SK-N-SH (cell line): ENCODE data around the gene TJP2. TPM values are rescaled to one million over a fixed set of nuclear protein-coding genes. Genes with fewer than 3 reads are reported as not detected.

Experiments
- CTCF ChIA-PET: fragments of 300-600, 350-600 bp; formaldehyde crosslinking; extraction: SDS; loops from one replicate; lab custom pipeline; 2021; lab: Yijun Ruan, JAX
- POLR2A ChIA-PET: fragments of 350-600 bp; sonication (Branson Sonifier 250); formaldehyde crosslinking; extraction: SDS; loops from one replicate; lab custom pipeline; 2020; ENCODE audit warnings: antibody characterized with exemption, inconsistent platforms; lab: Yijun Ruan, JAX
- DNase-seq: peaks from one replicate; pipeline ENCODE4 v3.0.0; 2012
- H2AFZ ChIP-seq: fragments of 200-600 bp; sonication (generic); 2 replicates; pipeline ENCODE4 v1.8.1; 2016; ENCODE audit warnings: antibody characterized with exemption, mild to moderate bottlenecking, low read depth
- H3F3A ChIP-seq: fragments of 200-600 bp; sonication (generic); replicated peaks from 2 replicates; pipeline ENCODE3; 2016; ENCODE audit warnings: antibody characterized with exemption, mild to moderate bottlenecking; ENCODE audit not compliant: insufficient read depth
- H3K27ac ChIP-seq, 2 experiments: fragments of 200-500 bp in 1 of 2; fragments of 200-600 bp in 1 of 2; sonication (Bioruptor generic) in 1 of 2; sonication (generic), shearing (Covaris generic) in 1 of 2; 2 replicates each; pipeline versions ENCODE4 v1.5.1 to v1.6.1; 2014 to 2016; ENCODE audit warnings: low read depth in 2 of 2, inconsistent platforms in 1 of 2, low read length in 1 of 2, mild to moderate bottlenecking in 1 of 2, mixed read lengths in 1 of 2
- H3K27me3 ChIP-seq: fragments of 200-600 bp; sonication (generic), shearing (Covaris generic); 2 replicates; pipeline ENCODE4 v1.6.1; 2016; ENCODE audit warnings: mixed run types; ENCODE audit not compliant: insufficient read depth
- H3K36me3 ChIP-seq, 2 experiments: fragments of 200-500 bp in 1 of 2; fragments of 200-600 bp in 1 of 2; sonication (Bioruptor generic) in 1 of 2; sonication (generic) in 1 of 2; replicated peaks in 1 of 2; 2 replicates each; pipeline versions ENCODE3 to v1.5.1; 2014 to 2016; ENCODE audit warnings: low read length in 1 of 2, mild to moderate bottlenecking in 1 of 2; ENCODE audit not compliant: insufficient read depth in 2 of 2, control insufficient read depth in 1 of 2
- H3K4me1 ChIP-seq, 2 experiments: fragments of 200-500 bp in 1 of 2; fragments of 200-600 bp in 1 of 2; sonication (Bioruptor generic) in 1 of 2; sonication (generic), shearing (Covaris generic) in 1 of 2; 2 replicates each; pipeline versions ENCODE4 v1.5.1 to v1.6.1; 2014 to 2016; ENCODE audit warnings: low read depth in 1 of 2, low read length in 1 of 2, mixed run types in 1 of 2; ENCODE audit not compliant: insufficient read depth in 2 of 2, control insufficient read depth in 1 of 2
- H3K4me2 ChIP-seq: fragments of 200-600 bp; sonication (generic), shearing (Covaris generic); 2 replicates; pipeline ENCODE4 v1.6.1; 2017; ENCODE audit warnings: mixed run types
- H3K4me3 ChIP-seq, 2 experiments: fragments of 200-500 bp in 1 of 2; fragments of 200-600 bp in 1 of 2; sonication (Bioruptor generic) in 1 of 2; sonication (generic), shearing (Covaris generic) in 1 of 2; 2 replicates each; pipeline versions ENCODE4 v1.5.1 to v1.8.1; 2014 to 2016; ENCODE audit warnings: low read depth in 2 of 2, inconsistent platforms in 1 of 2, low read length in 1 of 2, mild to moderate bottlenecking in 1 of 2, mixed read lengths in 1 of 2, moderate library complexity in 1 of 2
- H3K79me2 ChIP-seq: fragments of 200-600 bp; sonication (generic); 2 replicates; pipeline ENCODE4 v1.8.1; 2017; ENCODE audit warnings: mild to moderate bottlenecking; ENCODE audit not compliant: insufficient read depth
- H3K9ac ChIP-seq: fragments of 200-600 bp; sonication (generic); 2 replicates; pipeline ENCODE4 v1.6.1; 2017; ENCODE audit warnings: mixed run types
- H3K9me2 ChIP-seq: fragments of 200-600 bp; sonication (generic); 2 replicates; pipeline ENCODE4 v1.6.1; 2017; ENCODE audit warnings: mixed run types
- H3K9me3 ChIP-seq: fragments of 200-600 bp; sonication (generic); 2 replicates; pipeline ENCODE4 v1.6.1; 2017; ENCODE audit warnings: mixed run types, mild to moderate bottlenecking, moderate library complexity
- H4K20me1 ChIP-seq: fragments of 200-600 bp; sonication (generic); 2 replicates; pipeline ENCODE4 v1.6.1; 2017; ENCODE audit warnings: mild to moderate bottlenecking, mixed run types; ENCODE audit not compliant: insufficient read depth
- EZH2phosphoT487 ChIP-seq: fragments of 200-600 bp; sonication (generic); IDR thresholded peaks from 2 replicates; pipeline ENCODE4 v1.6.1; 2017; ENCODE audit warnings: low read depth, mixed run types, mild to moderate bottlenecking, antibody characterized with exemption, moderate library complexity, borderline replicate concordance
- FOSL2 ChIP-seq: IDR thresholded peaks from 2 replicates; pipeline ENCODE4 v1.4.0; 2012; ENCODE audit warnings: low read depth, mild to moderate bottlenecking, moderate library complexity, borderline replicate concordance
- FOXJ3 ChIP-seq: sonication (generic); formaldehyde crosslinking; IDR thresholded peaks from 2 replicates; pipeline ENCODE4 v1.5.1; 2020; ENCODE audit warnings: mild to moderate bottlenecking, missing genetic modification reagents
- FOXM1 ChIP-seq: IDR thresholded peaks from 2 replicates; pipeline ENCODE4 v1.4.0; 2012; ENCODE audit warnings: low read depth, mild to moderate bottlenecking
- GABPA ChIP-seq: IDR thresholded peaks from 2 replicates; pipeline ENCODE4 v1.4.0; 2012; ENCODE audit warnings: low read depth, mild to moderate bottlenecking
- GATA2 ChIP-seq: sonication (generic); formaldehyde crosslinking; IDR thresholded peaks from 2 replicates; pipeline ENCODE4 v1.5.0; 2020; ENCODE audit warnings: mild to moderate bottlenecking, missing genetic modification reagents
- IRF3 ChIP-seq: fragments of 150-350 bp; IDR thresholded peaks from 2 replicates; pipeline ENCODE4 v1.6.1; 2016; ENCODE audit warnings: mild to moderate bottlenecking, low read depth, low read length
- JUND ChIP-seq: IDR thresholded peaks from 2 replicates; pipeline ENCODE4 v1.4.0; 2012
- MAX ChIP-seq: IDR thresholded peaks from 2 replicates; pipeline ENCODE4 v1.4.0; 2012; ENCODE audit warnings: low read depth
- RCOR1 ChIP-seq: fragments of 150-350 bp; IDR thresholded peaks from 2 replicates; pipeline ENCODE4 v1.6.1; 2017; ENCODE audit warnings: antibody characterized with exemption, low read length
- REST ChIP-seq: IDR thresholded peaks from 2 replicates; pipeline ENCODE4 v1.6.1; 2012; ENCODE audit warnings: mild to moderate bottlenecking, low read depth, low read length, moderate library complexity
- RFX5 ChIP-seq: IDR thresholded peaks from 2 replicates; pipeline ENCODE4 v1.6.1; 2012; ENCODE audit warnings: mild to moderate bottlenecking, improper control_type of control experiment, low read length
- SIN3A ChIP-seq: IDR thresholded peaks from 2 replicates; pipeline ENCODE4 v1.6.1; 2012; ENCODE audit warnings: low read depth, mild to moderate bottlenecking, low read length, moderate library complexity, borderline replicate concordance
- TCF12 ChIP-seq: IDR thresholded peaks from 2 replicates; pipeline ENCODE4 v1.4.0; 2012
- TEAD4 ChIP-seq: IDR thresholded peaks from 2 replicates; pipeline ENCODE4 v1.4.0; 2012; ENCODE audit warnings: mild to moderate bottlenecking, borderline replicate concordance; ENCODE audit not compliant: insufficient read depth
- WGBS: methylation state at CpG from one replicate; pipeline ENCODE4 v1.1.6; 2017; ENCODE audit warnings: low lambda C conversion rate; 5-methylcytosine and 5-hydroxymethylcytosine counted together
- polyA plus RNA-seq, 3 experiments: library from polyadenylated mRNA; depleted of rRNA; stranded (reverse); fragments of >200 nt; gene quantifications; 2 replicates each; pipeline ENCODE4 v1.2.3, GENCODE V29; 2012
- TF ChIP-seq, protein P1 (sequence below): IDR thresholded peaks from 2 replicates; pipeline ENCODE4 v1.4.0; 2012; ENCODE audit warnings: low read depth, borderline replicate concordance

The TJP2 gene
- polyA plus RNA-seq, 1 of the 3 experiments (the other 2 are of a cell fraction): 17.7 TPM

DNA sequence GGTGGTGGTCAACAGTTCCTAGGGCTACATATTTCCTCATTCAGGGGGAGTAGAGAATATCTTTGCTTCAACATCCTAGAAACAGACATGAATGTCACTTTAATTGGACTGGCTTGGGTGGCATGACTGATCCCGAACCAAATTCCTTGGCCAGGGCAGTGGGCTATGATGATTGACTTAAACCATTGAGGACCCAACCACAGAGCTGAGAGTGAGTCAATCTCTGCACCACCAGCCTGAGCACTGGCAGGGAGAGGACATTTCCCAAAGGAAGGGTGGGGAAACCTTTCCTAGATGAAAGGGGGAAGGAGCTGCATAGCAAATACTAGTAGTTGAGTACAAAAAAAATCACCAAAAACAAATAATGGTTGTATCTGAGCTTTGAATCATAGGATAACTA lies 98.1 kb downstream of the TJP2 start:
- no peak for DNase-seq
- Histone ChIP-seq H3K36me3 (no peaks in the 10 kb centered on the region), H3K9me3 (no peaks in the 10 kb centered on the region), H3F3A (no peaks in the 10 kb centered on the region), H4K20me1 (no peaks in the 10 kb centered on the region), H3K9ac (no peak overlapping the region), H3K4me3 (no peak overlapping the region), H3K27me3 (peaks cover 4% of the 10 kb centered on the region; the same call in 1 of the 2 replicates), H3K4me1 (no peaks in the 10 kb centered on the region), H3K9me2 (no peaks in the 10 kb centered on the region), H3K4me2 (no peak overlapping the region), H2AFZ (no peak overlapping the region), H3K27ac (no peak overlapping the region), H3K79me2 (no peaks in the 10 kb centered on the region)
- TF ChIP-seq REST: no peak
- TF ChIP-seq, protein P1, sequence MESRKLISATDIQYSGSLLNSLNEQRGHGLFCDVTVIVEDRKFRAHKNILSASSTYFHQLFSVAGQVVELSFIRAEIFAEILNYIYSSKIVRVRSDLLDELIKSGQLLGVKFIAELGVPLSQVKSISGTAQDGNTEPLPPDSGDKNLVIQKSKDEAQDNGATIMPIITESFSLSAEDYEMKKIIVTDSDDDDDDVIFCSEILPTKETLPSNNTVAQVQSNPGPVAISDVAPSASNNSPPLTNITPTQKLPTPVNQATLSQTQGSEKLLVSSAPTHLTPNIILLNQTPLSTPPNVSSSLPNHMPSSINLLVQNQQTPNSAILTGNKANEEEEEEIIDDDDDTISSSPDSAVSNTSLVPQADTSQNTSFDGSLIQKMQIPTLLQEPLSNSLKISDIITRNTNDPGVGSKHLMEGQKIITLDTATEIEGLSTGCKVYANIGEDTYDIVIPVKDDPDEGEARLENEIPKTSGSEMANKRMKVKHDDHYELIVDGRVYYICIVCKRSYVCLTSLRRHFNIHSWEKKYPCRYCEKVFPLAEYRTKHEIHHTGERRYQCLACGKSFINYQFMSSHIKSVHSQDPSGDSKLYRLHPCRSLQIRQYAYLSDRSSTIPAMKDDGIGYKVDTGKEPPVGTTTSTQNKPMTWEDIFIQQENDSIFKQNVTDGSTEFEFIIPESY: no peak
- no peak for TF ChIP-seq GABPA
- TF ChIP-seq RCOR1: no peak
- no peak for TF ChIP-seq FOSL2
- no peak for TF ChIP-seq FOXM1
- TF ChIP-seq SIN3A: no peak
- TF ChIP-seq FOXJ3: no peak
- no peak for TF ChIP-seq TCF12
- TF ChIP-seq RFX5: no peak
- no peak for TF ChIP-seq EZH2phosphoT487
- no peak for TF ChIP-seq TEAD4
- ChIA-PET POLR2A (no interaction called here), CTCF (no interaction called here)
- WGBS: 9% methylated on average over 1 of the region's 1 CpG

DNA sequence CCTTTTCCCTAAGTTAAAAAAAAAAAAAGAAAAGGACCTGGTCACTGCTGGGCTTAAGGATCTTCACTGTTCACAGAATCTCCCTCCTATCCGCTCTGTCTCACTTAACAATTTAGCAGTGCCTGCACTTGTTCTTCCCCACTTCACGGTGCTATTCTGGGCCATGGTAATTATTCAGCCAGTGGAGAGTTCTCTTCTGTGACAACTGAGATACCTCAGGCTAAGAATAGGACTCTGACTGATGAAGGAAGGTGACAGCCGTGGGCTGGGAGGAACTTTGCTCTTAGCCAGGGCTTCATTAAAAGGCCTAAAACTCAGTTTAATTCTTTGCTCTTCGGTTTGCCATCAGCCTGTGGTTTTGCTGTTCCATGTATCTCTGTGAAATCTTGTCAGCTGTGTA lies 99.1 kb downstream of the TJP2 start:
- no peak overlapping the region for H3K27ac ChIP-seq
- no peak overlapping the region for H3K4me3 ChIP-seq
- no peak for DNase-seq
- CTCF ChIA-PET: no interaction called here
- no peak overlapping the region for H3K4me2 ChIP-seq
- H3K9me3 ChIP-seq: no peaks in the 10 kb centered on the region
- WGBS: 47% methylated on average over 4 of the region's 4 CpGs
- POLR2A ChIA-PET: no interaction called here
- no peak overlapping the region for H2AFZ ChIP-seq
- H3F3A ChIP-seq: no peaks in the 10 kb centered on the region
- no peaks in the 10 kb centered on the region for H3K79me2 ChIP-seq
- peaks cover 4% of the 10 kb centered on the region; the same call in 1 of the 2 replicates for H3K27me3 ChIP-seq
- no peaks in the 10 kb centered on the region for H3K9me2 ChIP-seq
- H3K4me1 ChIP-seq: no peaks in the 10 kb centered on the region
- H4K20me1 ChIP-seq: no peaks in the 10 kb centered on the region
- H3K36me3 ChIP-seq: no peaks in the 10 kb centered on the region
- no peak overlapping the region for H3K9ac ChIP-seq
- TF ChIP-seq MAX (no peak), GATA2 (CRISPR knock-in tag) (no peak), FOXM1 (no peak), JUND (no peak), IRF3 (no peak)
- TF ChIP-seq, protein P1: no peak
